Spleen (tissue), 11 donors: Measurements from ENCODE around the gene GADD45GIP1. TPM values are rescaled to one million over a fixed set of nuclear protein-coding genes. Genes with fewer than 3 reads are reported as not detected.

Source experiments
- DNase-seq: peaks from one replicate; pipeline ENCODE4 v3.0.0-alpha.2; 2020
- H3K27ac ChIP-seq, 8 donors: fragments of 200-600 bp; sonication (generic) in 7 of 8; 1 replicate in 4 of 8; 2 replicates in 4 of 8; pipeline versions ENCODE4 v1.5.0 to v1.8.0; 2016 to 2021; ENCODE audit warnings: inconsistent platforms in 4 of 8, mild to moderate bottlenecking in 4 of 8, moderate library complexity in 1 of 8
- H3K27me3 ChIP-seq, 7 donors: fragments of 200-600 bp; sonication (generic) in 6 of 7; replicated peaks in 1 of 7; 1 replicate in 4 of 7; 2 replicates in 3 of 7; pipeline versions ENCODE4 v1.5.0 to v1.8.0; 2016 to 2021; ENCODE audit warnings: inconsistent platforms in 3 of 7, mild to moderate bottlenecking in 1 of 7
- H3K36me3 ChIP-seq, 6 donors: fragments of 200-600 bp; sonication (generic) in 5 of 6; 1 replicate in 4 of 6; 2 replicates in 2 of 6; pipeline versions ENCODE4 v1.5.0 to v1.8.0; 2016 to 2021; ENCODE audit warnings: inconsistent platforms in 2 of 6
- H3K4me1 ChIP-seq, 6 donors: fragments of 200-600 bp; sonication (generic) in 5 of 6; 1 replicate in 3 of 6; 2 replicates in 3 of 6; pipeline versions ENCODE4 v1.5.0 to v1.8.0; 2016 to 2021; ENCODE audit warnings: inconsistent platforms in 3 of 6
- H3K4me3 ChIP-seq, 8 donors: fragments of 200-600 bp; sonication (generic) in 7 of 8; 1 replicate in 4 of 8; 2 replicates in 4 of 8; pipeline versions ENCODE4 v1.5.0 to v1.8.0; 2016 to 2021; ENCODE audit warnings: inconsistent platforms in 4 of 8, mild to moderate bottlenecking in 4 of 8, moderate library complexity in 2 of 8
- H3K9me3 ChIP-seq, 8 donors: fragments of 200-600 bp; sonication (generic) in 7 of 8; 1 replicate in 4 of 8; 2 replicates in 4 of 8; pipeline versions ENCODE4 v1.5.0 to v1.8.0; 2016 to 2021; ENCODE audit warnings: inconsistent platforms in 4 of 8
- POLR2A ChIP-seq, 3 donors: fragments of 450-650 bp; IDR thresholded peaks; one replicate each; pipeline ENCODE4 v1.5.1; 2017; ENCODE audit warnings: antibody characterized with exemption in 3 of 3, mild to moderate bottlenecking in 1 of 3
- POLR2AphosphoS5 ChIP-seq, 3 donors: sonication (generic); formaldehyde crosslinking; IDR thresholded peaks; one replicate each; pipeline ENCODE4 v1.5.1; 2017; ENCODE audit warnings: antibody characterized with exemption in 3 of 3
- WGBS, 5 donors: extraction: QIAGEN DNeasy Blood & Tissue Kit in 3 of 5; methylation state at CpG; one replicate each; pipeline versions ENCODE4 v1.1.5 to v1.1.7; 2013 to 2018; 5-methylcytosine and 5-hydroxymethylcytosine counted together
- intact Hi-C: fragments of 100-400 bp; cut with DNase I; formaldehyde crosslinking; loops from one replicate; pipeline ENCODE4 v1.15.0; 2023; ENCODE audit warnings: low total_unique reads
- polyA plus RNA-seq, 3 donors: library from polyadenylated mRNA; stranded (reverse); fragments of 200-250 nt; gene quantifications; one replicate each; pipeline ENCODE4 v1.2.1, GENCODE V29; 2013
- total RNA-seq, 7 donors: library from RNA; depleted of rRNA in 3 of 7; stranded (reverse); fragments of >200 nt in 3 of 7; fragmentation: NEBNext Ultra II Directional in 4 of 7; extraction: Animal tissue kit (Norgen Biotek cat#: 25700) in 4 of 7; gene quantifications; one replicate each; pipeline versions ENCODE4 v1.1.0 to v1.2.1, GENCODE V29; 2016 to 2021
- TF ChIP-seq, protein P1 (sequence below), 11 experiments: fragments of 200-600 bp in 7 of 11; fragments of 450-650 bp in 4 of 11; sonication (generic) in 4 of 11; IDR thresholded peaks in 8 of 11; conservative IDR thresholded peaks in 3 of 11; 1 replicate in 7 of 11; 2 replicates in 4 of 11; pipeline versions ENCODE4 v1.4.0 to v1.8.0; 2016 to 2021; ENCODE audit warnings: antibody characterized with exemption in 11 of 11, inconsistent platforms in 4 of 11, mild to moderate bottlenecking in 1 of 11
- donor health status: healthy with polysubstance abuse.
- donor health status: DM: no; HTN: no; CAD: no; lungs with moderate emphysema.
- donor health status: DM: no; HTN: no; CAD: no.
- donor health status: Bipolar disorder and iron deficiency.
- donor health status: healthy.
- donor health status: DM: no; HTN: no; CAD: no.
- donor health status: DM: yes; HTN: yes; CAD: no.

GADD45GIP1 gene
- total and polyA plus RNA-seq, 10 donors = 12.8 to 47.9 (median 21.8) TPM

DNA sequence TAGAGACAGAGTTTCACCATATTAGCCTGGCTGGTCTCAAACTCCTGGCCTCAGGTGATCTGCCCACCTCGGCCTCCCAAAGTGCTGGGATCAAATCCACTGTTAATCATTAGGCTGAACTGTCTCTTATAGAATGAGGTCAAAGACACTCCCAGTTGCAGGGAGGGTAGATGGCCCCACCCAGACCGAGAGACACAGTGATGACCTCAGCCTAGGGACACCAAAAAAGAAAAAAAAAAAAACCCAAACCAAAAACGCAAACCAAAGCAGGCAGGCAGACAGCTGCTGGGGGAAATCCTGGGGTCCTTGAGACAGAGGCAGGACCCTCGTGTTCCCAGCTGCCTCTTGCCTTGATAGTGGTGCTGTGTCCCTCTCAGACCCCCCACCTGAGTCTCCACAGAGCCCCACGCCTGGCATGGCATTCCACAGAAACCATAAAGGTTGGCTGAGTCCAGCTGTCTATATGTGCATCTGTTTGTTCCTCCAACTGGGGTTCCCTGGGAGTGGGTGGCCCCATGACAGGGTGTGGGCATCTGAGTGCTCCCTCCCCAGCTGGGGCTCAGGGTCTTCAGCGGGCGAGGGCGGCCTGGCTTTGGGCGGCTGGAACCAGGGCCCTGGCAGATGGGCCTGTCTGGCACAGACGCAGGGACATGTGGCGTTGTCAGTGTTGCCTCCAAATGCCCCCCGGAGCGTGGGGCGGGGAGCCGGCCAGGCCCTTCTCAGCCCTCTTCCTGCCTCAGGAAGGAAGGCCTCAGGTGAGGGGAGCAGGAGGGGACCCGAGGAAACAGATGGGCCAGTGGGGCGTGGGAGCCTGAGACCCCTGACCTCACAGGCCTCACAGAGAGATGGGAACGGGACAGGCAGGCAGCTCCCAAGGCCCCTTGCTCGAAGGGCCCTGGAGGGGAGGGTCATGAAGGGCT is 17.5 kb upstream of the GADD45GIP1 start:
- H3K36me3 ChIP-seq = no peaks in the 10 kb centered on the region
- TF ChIP-seq POLR2AphosphoS5 (IDR thresholded peaks at IDR 0.05) = no peak
- TF ChIP-seq, protein P1, sequence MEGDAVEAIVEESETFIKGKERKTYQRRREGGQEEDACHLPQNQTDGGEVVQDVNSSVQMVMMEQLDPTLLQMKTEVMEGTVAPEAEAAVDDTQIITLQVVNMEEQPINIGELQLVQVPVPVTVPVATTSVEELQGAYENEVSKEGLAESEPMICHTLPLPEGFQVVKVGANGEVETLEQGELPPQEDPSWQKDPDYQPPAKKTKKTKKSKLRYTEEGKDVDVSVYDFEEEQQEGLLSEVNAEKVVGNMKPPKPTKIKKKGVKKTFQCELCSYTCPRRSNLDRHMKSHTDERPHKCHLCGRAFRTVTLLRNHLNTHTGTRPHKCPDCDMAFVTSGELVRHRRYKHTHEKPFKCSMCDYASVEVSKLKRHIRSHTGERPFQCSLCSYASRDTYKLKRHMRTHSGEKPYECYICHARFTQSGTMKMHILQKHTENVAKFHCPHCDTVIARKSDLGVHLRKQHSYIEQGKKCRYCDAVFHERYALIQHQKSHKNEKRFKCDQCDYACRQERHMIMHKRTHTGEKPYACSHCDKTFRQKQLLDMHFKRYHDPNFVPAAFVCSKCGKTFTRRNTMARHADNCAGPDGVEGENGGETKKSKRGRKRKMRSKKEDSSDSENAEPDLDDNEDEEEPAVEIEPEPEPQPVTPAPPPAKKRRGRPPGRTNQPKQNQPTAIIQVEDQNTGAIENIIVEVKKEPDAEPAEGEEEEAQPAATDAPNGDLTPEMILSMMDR (IDR thresholded peaks at IDR 0.05 in 8 of 11, conservative IDR thresholded peaks at IDR 0.05 in 3 of 11) = no peak
- no peak for TF ChIP-seq POLR2A (IDR thresholded peaks at IDR 0.05)
- intact Hi-C loops = loop anchor here (5.0 to 10.0 kb wide), 3 partner anchors 88 to 610 kb away; no protein-coding TSS in a partner anchor
- 37 to 56% (median 44%) methylated on average over 16 to 19 of the region's 19 CpGs for WGBS, 5 donors
- no peak overlapping the region for H3K27ac ChIP-seq
- no peak overlapping the region for H3K4me3 ChIP-seq
- H3K27me3 ChIP-seq = peaks cover 0 to 23% (median 8%) of the 10 kb centered on the region in 7 donors
- H3K9me3 ChIP-seq = no peaks in the 10 kb centered on the region
- no peak for DNase-seq
- H3K4me1 ChIP-seq = peaks cover 0 to 7% (median 4%) of the 10 kb centered on the region in 6 donors

DNA sequence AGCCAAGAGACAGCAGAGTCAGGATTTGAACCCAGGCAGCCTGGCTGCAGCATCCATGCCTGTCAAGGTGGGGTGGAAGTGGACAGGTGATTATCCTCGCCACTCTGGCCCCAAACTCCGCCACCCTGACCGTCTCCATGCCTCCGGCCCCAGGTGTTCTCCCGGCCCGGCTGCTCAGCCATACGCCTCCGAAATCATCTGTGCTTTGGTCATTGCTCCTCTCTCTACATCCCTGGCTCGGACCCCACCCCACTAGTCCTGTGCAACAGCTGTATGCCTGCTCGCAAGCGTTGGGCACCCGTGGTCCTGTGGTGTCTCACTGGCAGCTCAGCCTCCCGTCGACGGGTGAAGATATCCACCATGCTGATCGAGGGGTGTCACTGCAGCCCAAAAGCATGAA is 16.2 kb upstream of the GADD45GIP1 start:
- Histone ChIP-seq H3K4me3 (no peak overlapping the region), H3K27me3 (peaks cover 0 to 23% (median 8%) of the 10 kb centered on the region in 7 donors), H3K27ac (no peak overlapping the region), H3K9me3 (no peaks in the 10 kb centered on the region), H3K36me3 (no peaks in the 10 kb centered on the region), H3K4me1 (peaks cover 0 to 7% (median 4%) of the 10 kb centered on the region in 6 donors)
- TF ChIP-seq POLR2A (IDR thresholded peaks at IDR 0.05) (no peak), POLR2AphosphoS5 (IDR thresholded peaks at IDR 0.05) (no peak)
- TF ChIP-seq, protein P1 (IDR thresholded peaks at IDR 0.05 in 8 of 11, conservative IDR thresholded peaks at IDR 0.05 in 3 of 11) = no peak
- intact Hi-C loops = loop anchor here (10.0 kb wide), 1 partner anchor 612 kb away; no protein-coding TSS in a partner anchor
- no peak for DNase-seq
- WGBS, 5 donors = 89 to 94% (median 91%) methylated on average over 16 of the region's 16 CpGs

DNA sequence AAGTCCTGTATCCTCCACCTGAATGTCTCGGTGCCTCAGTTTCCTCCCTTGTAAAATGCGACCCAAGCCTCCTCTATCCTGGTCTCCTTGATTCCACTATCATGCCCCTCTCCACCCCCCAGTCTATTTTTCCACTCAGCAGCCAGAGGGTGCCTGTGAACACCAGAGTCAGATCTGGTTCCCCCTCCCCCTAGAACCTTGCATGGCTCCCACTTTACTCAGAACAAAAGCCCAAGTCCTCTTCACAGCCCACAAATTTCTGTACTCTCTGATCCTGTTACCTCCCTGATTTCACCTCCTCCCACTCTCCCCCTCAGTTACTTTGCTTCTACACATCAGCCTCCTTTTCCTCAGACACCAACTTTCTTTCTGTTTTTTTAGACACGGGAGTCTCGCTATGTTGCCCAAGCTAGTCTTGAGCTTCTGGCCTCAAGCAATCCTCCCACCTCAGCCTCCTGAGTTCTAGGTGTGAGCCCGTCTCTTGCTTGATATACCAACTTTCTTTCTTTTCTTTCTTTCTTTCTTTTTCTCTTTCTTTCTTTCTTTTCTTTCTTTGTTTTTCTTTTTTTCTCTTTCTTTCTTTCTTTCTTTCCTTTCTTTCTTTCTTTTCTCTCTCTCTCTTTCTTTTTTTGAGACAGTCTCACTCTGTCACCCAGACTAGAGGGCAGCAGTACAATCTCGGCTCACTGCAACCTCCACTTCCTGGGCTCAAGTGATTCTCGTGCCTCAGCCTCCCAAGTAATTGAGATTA is 13.2 kb upstream of the GADD45GIP1 start:
- no peak for DNase-seq
- no peak overlapping the region for H3K27ac ChIP-seq
- no peaks in the 10 kb centered on the region for H3K9me3 ChIP-seq
- peaks cover 3 to 8% (median 7%) of the 10 kb centered on the region in 6 donors for H3K4me1 ChIP-seq
- 82 to 89% (median 88%) methylated on average over 7 of the region's 7 CpGs for WGBS, 5 donors
- TF ChIP-seq POLR2AphosphoS5 (IDR thresholded peaks at IDR 0.05) = no peak
- no peak for TF ChIP-seq POLR2A (IDR thresholded peaks at IDR 0.05)
- TF ChIP-seq, protein P1 (IDR thresholded peaks at IDR 0.05 in 8 of 11, conservative IDR thresholded peaks at IDR 0.05 in 3 of 11) = no peak
- no peak overlapping the region for H3K4me3 ChIP-seq
- H3K36me3 ChIP-seq = no peaks in the 10 kb centered on the region
- peaks cover 0 to 9% (median 6%) of the 10 kb centered on the region in 7 donors for H3K27me3 ChIP-seq
- intact Hi-C loops = loop anchor here (10.0 kb wide), 1 partner anchor 615 kb away; no protein-coding TSS in a partner anchor
